GM21360 (cell line): ENCODE results near the gene PCDHGA8.
"Not testable (repeated sequence)": the region's sequence is repeated elsewhere in the genome, so short reads cannot be mapped to it uniquely, and the experiment has no call there.

Source experiments
- ATAC-seq: cut with Tn5 transposase; IDR thresholded peaks from one replicate; pipeline ENCODE4 v1.9.1; 2021; ENCODE audit warnings: mild to moderate bottlenecking, moderate library complexity; ENCODE audit not compliant: unreplicated experiment

The PCDHGA8 gene

DNA sequence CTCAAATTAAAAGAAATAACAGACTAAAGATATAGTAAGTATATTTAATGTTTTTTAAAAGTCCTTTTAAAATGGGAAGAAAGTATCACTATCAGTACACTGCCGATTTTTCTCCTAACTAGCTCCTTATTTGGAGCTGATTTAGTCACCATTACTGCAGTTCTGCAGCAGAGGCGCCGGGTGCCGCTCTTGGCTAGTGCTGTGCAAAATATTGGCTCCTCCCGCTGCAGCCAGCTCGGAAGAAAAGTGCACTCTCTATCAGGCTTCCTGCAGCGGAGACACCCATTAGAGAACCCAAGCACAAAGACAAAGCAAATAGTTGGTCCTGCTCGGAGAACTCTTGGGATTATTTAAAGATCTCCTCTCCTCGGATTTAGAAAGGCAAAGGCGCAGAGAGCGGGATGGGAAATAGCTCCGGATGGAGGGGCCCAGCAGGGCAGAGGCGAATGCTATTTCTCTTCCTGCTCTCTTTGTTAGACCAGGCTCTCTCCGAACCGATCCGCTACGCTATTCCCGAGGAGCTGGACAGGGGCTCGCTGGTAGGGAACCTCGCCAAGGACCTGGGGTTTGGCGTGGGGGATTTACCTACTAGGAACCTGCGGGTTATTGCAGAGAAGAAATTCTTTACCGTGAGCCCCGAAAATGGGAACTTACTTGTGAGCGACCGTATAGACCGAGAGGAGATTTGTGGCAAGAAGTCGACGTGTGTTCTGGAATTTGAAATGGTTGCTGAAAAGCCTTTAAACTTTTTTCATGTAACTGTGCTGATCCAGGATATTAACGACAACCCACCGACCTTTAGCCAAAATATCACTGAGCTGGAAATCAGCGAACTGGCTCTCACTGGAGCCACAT is 22.2 kb upstream of the PCDHGA8 start, which contains the start of gene PCDHGB3:
Gene PCDHGB3 (plus strand): TSS at position 249 of the 855 bp plus-strand sequence. CDS start 153 bp downstream, at position 402.
- peak; percentile 99 for ATAC-seq

DNA sequence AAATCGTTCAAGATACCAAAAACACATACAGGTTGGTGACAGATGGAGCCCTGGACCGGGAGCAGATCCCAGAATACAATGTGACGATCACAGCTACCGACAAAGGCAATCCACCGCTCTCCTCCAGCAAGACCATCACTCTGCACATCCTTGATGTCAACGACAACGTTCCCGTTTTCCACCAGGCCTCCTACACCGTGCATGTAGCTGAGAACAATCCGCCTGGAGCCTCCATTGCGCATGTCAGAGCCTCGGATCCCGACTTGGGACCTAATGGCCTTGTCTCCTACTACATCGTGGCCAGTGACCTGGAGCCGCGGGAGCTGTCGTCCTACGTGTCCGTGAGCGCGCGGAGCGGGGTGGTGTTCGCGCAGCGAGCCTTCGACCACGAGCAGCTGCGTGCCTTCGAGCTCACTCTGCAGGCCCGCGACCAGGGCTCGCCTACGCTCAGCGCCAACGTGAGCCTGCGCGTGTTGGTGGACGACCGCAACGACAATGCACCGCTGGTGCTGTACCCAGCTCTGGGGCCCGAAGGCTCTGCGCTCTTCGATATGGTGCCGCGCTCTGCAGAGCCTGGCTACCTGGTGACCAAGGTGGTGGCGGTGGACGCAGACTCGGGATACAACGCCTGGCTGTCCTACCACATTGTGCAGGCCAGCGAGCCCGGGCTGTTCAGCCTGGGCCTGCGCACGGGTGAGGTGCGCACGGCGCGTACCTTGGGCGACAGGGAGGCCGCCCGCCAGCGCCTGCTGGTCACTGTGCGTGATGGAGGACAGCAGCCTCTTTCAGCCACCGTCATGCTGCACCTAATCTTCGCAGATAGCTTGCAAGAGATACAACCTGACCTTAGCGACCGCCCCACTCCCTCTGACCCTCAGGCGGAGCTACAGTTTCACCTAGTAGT is 20.6 kb upstream of the PCDHGA8 start:
- ATAC-seq: no peak

- ATAC-seq: no peak
Measured at GRCh38 chr5:141373673-141374317, 18.6 kb upstream of the PCDHGA8 start, which contains the start of gene PCDHGA6. PCDHGA6 (plus strand) TSS chr5:141373891; CDS start chr5:141374084, 193 bp downstream.

DNA sequence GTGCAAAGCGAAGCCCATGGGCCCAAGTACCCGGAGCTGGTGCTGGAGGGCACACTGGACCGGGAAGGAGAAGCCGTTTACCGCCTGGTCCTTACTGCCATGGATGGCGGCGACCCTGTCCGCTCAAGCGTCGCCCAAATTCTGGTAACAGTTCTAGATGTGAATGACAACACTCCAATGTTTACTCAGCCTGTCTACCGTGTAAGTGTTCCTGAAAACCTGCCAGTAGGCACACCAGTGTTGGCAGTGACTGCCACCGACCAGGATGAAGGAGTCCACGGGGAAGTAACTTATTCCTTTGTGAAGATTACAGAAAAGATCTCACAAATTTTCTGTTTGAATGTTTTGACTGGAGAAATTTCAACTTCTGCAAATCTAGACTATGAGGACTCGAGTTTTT is 17.8 kb upstream of the PCDHGA8 start:
- no peak for ATAC-seq

- not testable (repeated sequence) for ATAC-seq
Measured at GRCh38 chr5:141375444-141376155, 16.8 kb upstream of the PCDHGA8 start.

GRCh38 chr5:141382469-141383294 is 9.8 kb upstream of the PCDHGA8 start, which contains the start of gene PCDHGA7:
PCDHGA7 (plus strand) TSS chr5:141382742; CDS start chr5:141382900, 158 bp downstream.
- peak; percentile 73 for ATAC-seq

DNA sequence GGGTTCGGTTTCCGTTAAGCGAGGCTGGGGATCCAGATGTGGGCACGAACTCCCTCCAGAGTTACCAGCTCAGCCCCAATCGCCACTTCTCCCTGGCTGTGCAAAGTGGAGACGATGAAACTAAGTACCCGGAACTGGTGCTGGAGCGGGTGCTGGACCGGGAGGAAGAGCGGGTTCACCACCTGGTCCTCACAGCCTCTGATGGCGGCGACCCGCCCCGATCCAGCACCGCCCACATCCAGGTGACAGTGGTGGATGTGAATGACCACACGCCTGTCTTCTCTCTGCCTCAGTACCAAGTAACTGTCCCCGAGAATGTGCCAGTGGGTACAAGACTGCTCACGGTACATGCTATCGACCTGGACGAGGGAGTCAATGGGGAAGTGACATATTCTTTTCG is 9.1 kb upstream of the PCDHGA8 start:
- ATAC-seq: no peak

- ATAC-seq: no peak
Measured at GRCh38 chr5:141384471-141385267, 7.8 kb upstream of the PCDHGA8 start.

DNA sequence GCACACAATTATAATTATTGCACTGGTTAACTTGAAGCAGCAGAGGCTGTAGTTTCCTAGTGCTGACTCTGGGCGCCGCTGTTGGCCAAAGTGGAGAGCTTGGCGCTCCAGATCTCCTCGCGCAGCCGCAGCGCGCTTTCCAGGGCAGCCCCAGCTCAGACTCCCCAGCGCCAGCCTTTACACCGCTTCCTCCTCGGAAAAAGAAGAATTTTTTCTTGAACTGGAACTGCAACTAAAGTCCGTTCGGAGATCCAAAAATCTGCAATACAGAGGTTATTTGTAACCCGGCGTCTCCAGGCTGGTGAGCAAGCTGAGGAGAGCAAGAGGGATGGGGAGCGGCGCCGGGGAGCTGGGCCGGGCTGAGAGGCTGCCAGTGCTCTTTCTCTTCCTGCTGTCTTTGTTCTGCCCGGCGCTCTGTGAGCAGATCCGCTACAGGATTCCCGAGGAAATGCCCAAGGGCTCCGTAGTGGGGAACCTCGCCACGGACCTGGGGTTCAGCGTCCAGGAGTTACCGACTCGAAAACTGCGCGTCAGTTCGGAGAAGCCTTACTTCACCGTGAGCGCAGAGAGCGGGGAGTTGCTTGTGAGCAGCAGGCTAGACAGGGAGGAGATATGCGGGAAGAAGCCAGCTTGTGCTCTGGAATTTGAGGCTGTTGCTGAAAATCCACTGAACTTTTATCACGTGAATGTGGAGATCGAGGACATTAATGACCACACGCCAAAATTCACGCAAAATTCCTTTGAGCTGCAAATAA is 4.7 kb upstream of the PCDHGA8 start, which contains the start of gene PCDHGB4:
Gene PCDHGB4 (plus strand): TSS at position 142 of the 755 bp plus-strand sequence. CDS start 187 bp downstream, at position 329.
- ATAC-seq: peak; percentile 84

GRCh38 chr5:141388661-141389060 is 3.8 kb upstream of the PCDHGA8 start:
- no peak for ATAC-seq

GRCh38 chr5:141389153-141390042 is 3.0 kb upstream of the PCDHGA8 start:
- ATAC-seq: no peak

DNA sequence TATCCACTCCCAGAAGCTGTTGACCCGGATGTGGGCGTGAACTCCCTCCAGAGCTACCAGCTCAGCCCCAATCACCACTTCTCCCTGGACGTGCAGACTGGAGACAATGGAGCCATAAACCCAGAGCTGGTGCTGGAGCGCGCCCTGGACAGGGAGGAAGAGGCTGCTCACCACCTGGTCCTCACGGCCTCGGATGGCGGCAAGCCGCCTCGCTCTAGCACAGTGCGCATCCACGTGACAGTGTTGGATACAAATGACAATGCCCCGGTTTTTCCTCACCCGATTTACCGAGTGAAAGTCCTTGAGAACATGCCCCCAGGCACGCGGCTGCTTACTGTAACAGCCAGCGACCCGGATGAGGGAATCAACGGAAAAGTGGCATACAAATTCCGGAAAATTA is 834 bp downstream of the PCDHGA8 start:
- ATAC-seq: no peak

DNA sequence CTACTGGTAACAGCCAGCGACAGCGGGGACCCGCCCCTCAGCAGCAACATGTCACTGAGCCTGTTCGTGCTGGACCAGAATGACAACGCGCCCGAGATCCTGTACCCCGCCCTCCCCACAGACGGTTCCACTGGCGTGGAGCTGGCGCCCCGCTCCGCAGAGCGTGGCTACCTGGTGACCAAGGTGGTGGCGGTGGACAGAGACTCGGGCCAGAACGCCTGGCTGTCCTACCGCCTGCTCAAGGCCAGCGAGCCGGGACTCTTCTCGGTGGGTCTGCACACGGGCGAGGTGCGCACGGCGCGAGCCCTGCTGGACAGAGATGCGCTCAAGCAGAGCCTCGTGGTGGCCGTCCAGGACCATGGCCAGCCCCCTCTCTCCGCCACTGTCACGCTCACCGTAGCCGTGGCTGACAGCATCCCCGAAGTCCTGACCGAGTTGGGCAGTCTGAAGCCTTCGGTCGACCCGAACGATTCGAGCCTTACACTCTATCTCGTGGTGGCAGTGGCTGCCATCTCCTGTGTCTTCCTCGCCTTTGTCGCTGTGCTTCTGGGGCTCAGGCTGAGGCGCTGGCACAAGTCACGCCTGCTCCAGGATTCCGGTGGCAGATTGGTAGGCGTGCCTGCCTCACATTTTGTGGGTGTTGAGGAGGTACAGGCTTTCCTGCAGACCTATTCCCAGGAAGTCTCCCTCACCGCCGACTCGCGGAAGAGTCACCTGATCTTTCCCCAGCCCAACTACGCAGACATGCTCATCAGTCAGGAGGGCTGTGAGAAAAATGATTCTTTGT is 2.2 kb downstream of the PCDHGA8 start:
- not testable (repeated sequence) for ATAC-seq

DNA sequence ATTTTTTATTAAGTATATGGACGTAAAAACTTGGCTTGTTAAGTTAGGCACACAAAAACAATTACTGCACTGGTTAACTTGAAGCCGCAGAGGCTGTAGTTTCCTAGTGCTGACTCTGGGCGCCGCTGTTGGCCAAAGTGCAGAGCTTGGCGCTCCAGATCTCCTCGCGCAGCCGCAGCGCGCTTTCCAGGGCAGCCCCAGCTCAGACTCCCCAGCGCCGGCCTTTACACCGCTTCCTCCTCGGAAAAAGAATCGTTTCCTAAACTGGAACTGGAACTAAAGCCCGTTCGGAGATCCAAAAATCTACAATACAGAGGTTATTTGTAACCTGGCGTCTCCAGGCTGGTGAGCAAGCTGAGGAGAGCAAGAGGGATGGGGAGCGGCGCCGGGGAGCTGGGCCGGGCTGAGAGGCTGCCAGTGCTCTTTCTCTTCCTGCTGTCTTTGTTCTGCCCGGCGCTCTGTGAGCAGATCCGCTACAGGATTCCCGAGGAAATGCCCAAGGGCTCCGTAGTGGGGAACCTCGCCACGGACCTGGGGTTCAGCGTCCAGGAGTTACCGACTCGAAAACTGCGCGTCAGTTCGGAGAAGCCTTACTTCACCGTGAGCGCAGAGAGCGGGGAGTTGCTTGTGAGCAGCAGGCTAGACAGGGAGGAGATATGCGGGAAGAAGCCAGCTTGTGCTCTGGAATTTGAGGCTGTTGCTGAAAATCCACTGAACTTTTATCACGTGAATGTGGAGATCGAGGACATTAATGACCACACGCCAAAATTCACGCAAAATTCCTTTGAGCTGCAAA is 5.5 kb downstream of the PCDHGA8 start, which contains the start of gene PCDHGB5:
Gene PCDHGB5 (plus strand): TSS at position 192 of the 796 bp plus-strand sequence. CDS start 181 bp downstream, at position 373.
- ATAC-seq: peak; percentile 99

GRCh38 chr5:141398608-141399007 is 6.2 kb downstream of the PCDHGA8 start:
- ATAC-seq: no peak
